LNCaP clone FGC (cell line): ENCODE results near the gene WDFY3.

Source experiments
- DNase-seq: peaks from one replicate; pipeline ENCODE4 v3.0.0-alpha.2; 2011; ENCODE audit warnings: low read depth
- H3K4me3 ChIP-seq: 2 replicates; pipeline ENCODE4 v1.5.1; 2011; ENCODE audit warnings: mild to moderate bottlenecking, low read depth, low read length, control low read depth
- TF ChIP-seq, protein P1 (sequence below): IDR thresholded peaks from 2 replicates; pipeline ENCODE4 v1.5.1; 2012; ENCODE audit warnings: mild to moderate bottlenecking; ENCODE audit not compliant: control insufficient read depth, insufficient read depth; ENCODE audit errors: extremely low read depth

WDFY3 gene

DNA sequence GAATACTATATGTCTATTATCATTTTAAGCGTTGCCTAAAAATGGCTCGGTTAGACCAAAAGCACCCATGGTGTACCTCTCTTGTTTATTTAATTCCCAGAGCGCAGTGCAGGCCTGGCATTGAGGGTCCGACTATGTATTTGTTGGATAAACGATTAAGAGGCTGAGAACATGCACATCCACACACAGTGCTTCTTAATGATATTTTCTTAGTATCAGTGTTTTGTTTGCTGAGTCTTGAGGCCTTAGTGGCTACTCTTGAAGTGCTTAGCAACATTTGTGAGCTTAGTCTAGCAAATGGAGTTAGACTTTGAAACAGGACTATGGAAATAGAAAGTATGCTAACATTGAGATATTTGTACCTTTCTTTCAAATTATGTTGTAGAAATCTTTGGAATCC is 339.8 kb downstream of the WDFY3 start:
- H3K4me3 ChIP-seq, result no peak overlapping the region
- no peak for DNase-seq
- TF ChIP-seq, protein P1, sequence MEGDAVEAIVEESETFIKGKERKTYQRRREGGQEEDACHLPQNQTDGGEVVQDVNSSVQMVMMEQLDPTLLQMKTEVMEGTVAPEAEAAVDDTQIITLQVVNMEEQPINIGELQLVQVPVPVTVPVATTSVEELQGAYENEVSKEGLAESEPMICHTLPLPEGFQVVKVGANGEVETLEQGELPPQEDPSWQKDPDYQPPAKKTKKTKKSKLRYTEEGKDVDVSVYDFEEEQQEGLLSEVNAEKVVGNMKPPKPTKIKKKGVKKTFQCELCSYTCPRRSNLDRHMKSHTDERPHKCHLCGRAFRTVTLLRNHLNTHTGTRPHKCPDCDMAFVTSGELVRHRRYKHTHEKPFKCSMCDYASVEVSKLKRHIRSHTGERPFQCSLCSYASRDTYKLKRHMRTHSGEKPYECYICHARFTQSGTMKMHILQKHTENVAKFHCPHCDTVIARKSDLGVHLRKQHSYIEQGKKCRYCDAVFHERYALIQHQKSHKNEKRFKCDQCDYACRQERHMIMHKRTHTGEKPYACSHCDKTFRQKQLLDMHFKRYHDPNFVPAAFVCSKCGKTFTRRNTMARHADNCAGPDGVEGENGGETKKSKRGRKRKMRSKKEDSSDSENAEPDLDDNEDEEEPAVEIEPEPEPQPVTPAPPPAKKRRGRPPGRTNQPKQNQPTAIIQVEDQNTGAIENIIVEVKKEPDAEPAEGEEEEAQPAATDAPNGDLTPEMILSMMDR, result no peak

DNA sequence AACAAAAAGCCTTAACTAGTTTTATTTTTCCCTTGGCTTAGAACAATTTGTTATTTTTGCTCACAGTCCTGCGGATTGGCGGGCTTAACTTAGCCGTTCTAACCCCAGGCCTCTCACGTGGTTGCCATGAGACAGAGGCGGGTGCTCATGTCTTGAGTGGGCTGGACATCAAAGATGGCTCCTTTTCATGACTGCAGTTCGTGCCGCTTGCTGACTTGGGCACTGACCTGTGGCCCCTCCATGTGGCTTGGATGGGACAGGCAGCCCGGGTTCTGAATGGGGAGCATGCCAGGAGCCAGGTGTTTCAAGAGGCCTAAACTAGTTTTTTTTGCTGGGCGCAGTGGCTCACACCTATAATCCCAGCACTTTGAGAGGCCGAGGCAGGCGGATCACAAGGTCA is 342.8 kb downstream of the WDFY3 start:
- H3K4me3 ChIP-seq, result no peak overlapping the region
- DNase-seq, result no peak
- TF ChIP-seq, protein P1, result no peak

DNA sequence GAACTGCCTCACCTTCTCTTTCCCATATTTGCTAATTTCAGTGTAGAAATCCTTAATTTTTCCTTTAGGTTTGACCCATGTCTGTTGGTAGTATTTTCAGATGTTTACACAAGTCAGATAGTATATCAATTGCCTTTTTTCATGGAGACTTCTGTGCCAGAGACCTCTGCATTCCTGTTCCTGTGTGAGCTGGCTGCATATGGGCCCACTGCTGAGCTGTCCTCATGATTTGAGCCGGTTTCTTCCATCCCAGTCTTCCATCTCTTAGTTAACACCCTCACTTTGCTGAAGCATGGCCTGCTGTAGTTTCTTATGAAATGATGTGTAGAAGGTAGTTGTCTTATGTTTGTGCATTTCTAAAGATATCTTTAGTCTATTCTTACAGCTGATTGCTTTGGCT is 343.5 kb downstream of the WDFY3 start:
- TF ChIP-seq, protein P1, result no peak
- DNase-seq, result no peak
- H3K4me3 ChIP-seq, result no peak overlapping the region
